Stomach smooth muscle (tissue), 2 donors: Measurements from ENCODE around the gene AMDHD2.
"Not testable (repeated sequence)": the region's sequence is repeated elsewhere in the genome, so short reads cannot be mapped to it uniquely, and the experiment has no call there.

Experiments used
- H3K27ac ChIP-seq: one replicate; pipeline ENCODE4 v1.7.0; 2013; ENCODE audit warnings: mild to moderate bottlenecking, low read length, inconsistent platforms
- H3K27me3 ChIP-seq, 2 donors: one replicate each; pipeline ENCODE4 v1.7.0; 2013; ENCODE audit warnings: low read length in 2 of 2; ENCODE audit not compliant: insufficient read depth in 2 of 2, control insufficient read depth in 1 of 2
- H3K36me3 ChIP-seq, 2 donors: one replicate each; pipeline ENCODE4 v1.7.0; 2013; ENCODE audit warnings: low read length in 2 of 2; ENCODE audit not compliant: control insufficient read depth in 2 of 2, insufficient read depth in 2 of 2
- H3K4me1 ChIP-seq: one replicate; pipeline ENCODE4 v1.7.0; 2013; ENCODE audit warnings: low read length; ENCODE audit not compliant: control insufficient read depth, insufficient read depth
- H3K4me3 ChIP-seq, 2 donors: one replicate each; pipeline ENCODE4 v1.7.0; 2013; ENCODE audit warnings: low read length in 2 of 2
- H3K9ac ChIP-seq, 2 donors: one replicate each; pipeline ENCODE4 v1.7.0; 2013; ENCODE audit warnings: low read length in 2 of 2, mild to moderate bottlenecking in 1 of 2
- H3K9me3 ChIP-seq, 2 donors: one replicate each; pipeline ENCODE4 v1.7.0; 2013; ENCODE audit warnings: low read length in 2 of 2; ENCODE audit not compliant: control insufficient read depth in 2 of 2
- donor health status: healthy.
- donor health status: Pancreatic carcinoma.

AMDHD2 gene

DNA sequence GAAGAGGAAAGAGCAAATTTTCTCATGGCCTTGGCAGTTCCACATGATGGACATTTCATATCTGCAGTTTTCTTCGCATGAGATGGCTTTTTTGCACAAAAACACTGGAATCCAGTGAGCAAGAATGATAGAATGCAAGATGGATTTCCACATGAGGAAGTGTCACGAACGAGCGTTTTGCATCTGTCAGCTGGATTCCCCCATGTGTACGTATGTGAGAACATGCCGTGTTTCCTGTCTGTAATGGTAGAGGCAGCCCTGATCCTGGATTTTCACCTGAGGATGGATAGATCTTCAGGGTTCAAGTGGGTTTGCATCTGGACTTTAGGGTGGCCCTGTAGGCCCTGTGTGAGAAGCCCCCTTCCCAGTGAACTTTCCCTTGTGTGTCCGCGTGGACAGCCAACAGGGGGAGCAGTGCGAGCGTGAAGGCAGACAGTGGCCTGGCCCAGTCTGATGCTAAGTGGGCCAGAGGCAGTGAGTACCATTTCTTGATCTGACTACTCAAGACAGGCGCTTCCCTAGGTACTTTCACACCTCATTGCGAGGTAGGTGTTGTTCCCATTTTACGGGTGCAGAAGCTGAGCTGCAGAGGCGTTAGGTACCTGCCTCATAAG, 19.8 kb downstream of the AMDHD2 start:
- peaks cover 29% of the 10 kb centered on the region for H3K4me1 ChIP-seq
- not testable (repeated sequence) for H3K36me3 ChIP-seq, H3K9me3 ChIP-seq, H3K9ac ChIP-seq, H3K4me3 ChIP-seq, H3K27ac ChIP-seq, H3K27me3 ChIP-seq

DNA sequence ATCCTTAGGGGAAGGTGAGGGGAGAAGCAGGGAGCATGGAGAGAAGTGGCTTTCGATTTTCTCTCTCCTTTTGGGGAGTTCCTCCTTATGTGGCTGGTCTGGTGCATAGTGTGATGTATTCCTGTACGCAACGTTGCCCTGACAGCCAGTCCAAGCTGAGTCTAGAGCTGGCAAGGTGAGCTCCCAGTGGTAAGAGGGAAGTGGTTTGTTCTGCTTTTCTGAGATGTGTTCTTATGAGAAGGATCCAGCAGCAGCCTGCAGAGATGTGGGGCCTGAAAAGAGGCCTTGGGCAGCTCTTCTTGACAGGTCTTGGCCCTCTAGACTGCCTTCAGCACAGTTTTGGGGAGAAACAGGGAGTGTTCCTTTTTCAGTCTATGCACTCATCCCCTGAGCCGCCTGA, 20.7 kb downstream of the AMDHD2 start:
- not testable (repeated sequence) for H3K36me3 ChIP-seq, H3K27ac ChIP-seq, H3K9ac ChIP-seq, H3K4me3 ChIP-seq, H3K27me3 ChIP-seq, H3K9me3 ChIP-seq
- peaks cover 25% of the 10 kb centered on the region for H3K4me1 ChIP-seq

DNA sequence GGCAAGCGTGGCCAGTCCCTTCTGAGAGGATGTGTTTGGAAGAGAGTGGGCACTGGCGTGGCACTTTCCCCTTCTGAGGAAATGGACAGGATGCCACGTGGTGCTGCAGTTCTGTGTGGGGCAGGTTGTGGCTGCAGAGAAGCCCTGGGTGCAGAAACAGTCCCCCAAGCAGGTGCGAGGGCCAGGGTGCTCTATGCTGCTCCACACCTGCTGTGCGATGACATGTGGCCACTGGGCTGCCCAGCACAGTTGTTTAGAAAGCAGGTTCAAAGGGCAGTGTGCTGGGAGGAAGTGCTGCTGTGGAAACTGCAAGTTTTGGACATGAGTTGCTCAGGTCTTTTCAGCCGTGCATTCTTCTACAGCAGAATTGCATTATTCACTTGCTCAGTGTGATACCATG, 21.2 kb downstream of the AMDHD2 start:
- H3K4me1 ChIP-seq: peaks cover 22% of the 10 kb centered on the region
- H3K9ac ChIP-seq, H3K36me3 ChIP-seq, H3K27ac ChIP-seq, H3K9me3 ChIP-seq, H3K27me3 ChIP-seq, H3K4me3 ChIP-seq: not testable (repeated sequence)

DNA sequence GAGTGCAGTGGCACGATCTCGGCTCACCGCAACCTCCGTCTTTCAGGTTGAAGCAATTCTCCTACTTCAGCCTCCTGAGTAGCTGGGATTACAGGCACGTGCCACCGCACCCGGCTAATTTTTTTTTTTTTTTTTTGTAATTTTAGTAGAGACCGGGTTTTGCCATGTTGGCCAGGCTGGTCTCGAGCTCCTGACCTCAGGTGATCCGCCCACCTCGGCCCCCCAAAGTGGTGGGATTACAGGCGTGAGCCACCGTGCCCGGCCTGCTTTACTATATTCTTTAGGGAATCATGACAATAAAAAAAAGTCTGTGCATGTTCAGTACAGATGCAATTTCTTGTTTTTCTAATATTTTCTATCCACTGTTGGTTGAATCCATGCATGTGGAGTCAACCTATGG, 23.6 kb downstream of the AMDHD2 start:
- not testable (repeated sequence) for H3K27me3 ChIP-seq, H3K9ac ChIP-seq, H3K9me3 ChIP-seq, H3K4me3 ChIP-seq, H3K27ac ChIP-seq, H3K36me3 ChIP-seq
- peaks cover 18% of the 10 kb centered on the region for H3K4me1 ChIP-seq

DNA sequence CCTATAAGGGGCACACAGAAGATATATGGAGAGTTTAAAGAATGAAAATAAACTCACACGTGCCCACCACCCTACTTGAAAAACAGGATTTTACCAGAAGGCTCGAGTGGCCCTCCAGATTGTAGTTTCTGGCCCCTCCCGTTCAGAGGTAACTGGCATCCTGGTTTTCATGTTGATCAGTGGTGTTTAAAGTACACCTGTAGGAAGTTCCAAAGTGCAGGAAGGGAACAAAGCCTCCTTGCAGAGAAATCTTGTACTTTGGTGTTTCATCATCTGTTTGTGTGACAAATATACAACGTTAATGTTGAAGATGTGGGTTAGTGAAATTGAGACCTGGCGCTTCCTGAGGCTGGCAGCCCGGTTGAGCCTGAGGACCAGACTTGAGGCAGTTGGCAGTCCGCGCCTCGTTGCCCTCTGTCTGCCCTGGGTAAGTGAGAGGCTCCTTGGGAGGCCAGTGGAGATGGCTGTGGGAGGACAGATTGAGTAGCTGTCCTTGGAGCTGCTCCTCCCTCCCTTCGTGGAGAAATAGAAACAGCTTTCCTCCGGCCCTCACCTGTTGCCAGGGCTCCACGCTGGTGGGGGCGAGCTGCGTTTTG, 30.2 kb downstream of the AMDHD2 start:
- H3K9me3 ChIP-seq, H3K4me1 ChIP-seq, H3K27me3 ChIP-seq, H3K9ac ChIP-seq, H3K36me3 ChIP-seq, H3K4me3 ChIP-seq, H3K27ac ChIP-seq: not testable (repeated sequence)

DNA sequence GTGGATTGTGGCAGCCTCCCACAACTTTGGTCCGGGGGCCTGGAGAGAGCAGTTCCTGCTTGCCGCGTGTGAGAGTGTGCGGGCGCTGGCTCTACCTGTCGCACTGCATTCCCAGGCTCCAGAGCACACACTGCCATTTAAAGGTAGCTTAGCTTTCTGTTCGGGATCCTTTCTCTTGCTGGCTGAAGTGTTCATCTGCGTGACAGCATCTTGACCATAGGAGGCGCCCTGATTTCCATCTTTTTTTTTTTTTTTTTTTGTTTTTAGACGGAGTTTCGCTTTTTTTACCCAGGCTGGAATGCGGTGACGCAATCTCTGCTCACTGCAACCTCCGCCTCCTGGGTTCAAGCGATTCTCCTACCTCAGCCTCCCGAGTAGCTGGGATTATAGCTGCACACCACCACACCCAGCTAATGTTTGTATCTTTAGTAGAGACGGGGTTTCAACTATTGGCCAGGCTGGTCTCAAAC, 31.3 kb downstream of the AMDHD2 start:
- not testable (repeated sequence) for H3K4me3 ChIP-seq, H3K9me3 ChIP-seq, H3K27me3 ChIP-seq, H3K36me3 ChIP-seq, H3K27ac ChIP-seq, H3K4me1 ChIP-seq, H3K9ac ChIP-seq

DNA sequence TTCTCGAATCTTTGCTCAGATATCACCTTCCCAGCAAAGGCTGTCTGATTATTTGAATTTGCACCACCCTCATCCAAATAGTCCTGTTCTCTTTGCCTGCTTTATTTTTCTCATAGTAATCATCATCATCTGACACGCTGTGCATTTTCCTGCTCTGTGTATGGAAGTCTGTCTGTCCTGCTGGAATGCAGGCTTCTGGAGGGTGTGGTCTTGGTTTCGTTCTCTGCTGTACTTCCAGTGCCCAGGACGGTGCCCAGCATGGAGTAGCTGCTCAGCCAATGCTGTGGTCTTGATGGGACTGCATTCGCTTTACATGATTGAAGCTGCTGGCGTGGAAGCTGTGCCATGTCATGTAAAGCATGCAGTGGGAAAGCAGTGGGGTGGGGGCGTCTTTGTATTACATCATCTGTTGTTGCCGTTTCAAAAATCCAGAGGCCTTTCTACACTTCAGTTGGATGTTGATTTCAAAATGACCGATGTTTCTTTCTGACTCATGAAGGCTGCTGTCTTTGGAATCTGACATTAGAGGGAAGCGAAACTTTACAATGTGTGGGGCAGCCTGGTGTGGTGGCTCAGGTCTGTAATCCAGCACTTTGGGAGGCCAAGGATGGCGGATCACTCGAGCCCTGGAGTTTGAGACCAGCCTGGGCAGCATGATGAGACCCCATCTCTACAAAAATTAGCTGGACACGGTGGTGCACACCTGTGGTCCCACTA, 34.7 kb downstream of the AMDHD2 start:
- H3K27me3 ChIP-seq, H3K9me3 ChIP-seq, H3K9ac ChIP-seq, H3K4me3 ChIP-seq, H3K4me1 ChIP-seq, H3K27ac ChIP-seq, H3K36me3 ChIP-seq: not testable (repeated sequence)

DNA sequence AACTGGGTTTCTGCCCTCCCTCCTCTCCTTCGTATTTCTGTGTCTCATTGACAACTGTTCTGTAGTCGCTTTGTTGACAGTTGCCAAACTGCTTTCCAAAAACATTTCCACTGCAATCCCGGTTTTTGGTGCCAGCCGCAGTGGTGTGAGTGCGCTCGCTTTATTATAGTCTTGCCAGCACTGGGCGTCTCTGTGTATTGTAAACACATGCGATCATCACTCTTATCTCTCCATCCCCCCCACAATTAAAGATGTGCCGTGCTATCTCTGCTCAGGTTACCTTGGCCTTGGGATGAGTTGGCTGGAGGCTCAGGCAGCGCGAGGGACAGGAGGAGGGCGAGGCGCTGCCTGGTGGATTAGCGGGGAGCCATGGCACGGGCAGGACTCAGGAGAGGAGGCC, 37.0 kb downstream of the AMDHD2 start:
- not testable (repeated sequence) for H3K9ac ChIP-seq, H3K36me3 ChIP-seq, H3K27me3 ChIP-seq, H3K4me3 ChIP-seq, H3K9me3 ChIP-seq, H3K4me1 ChIP-seq, H3K27ac ChIP-seq

DNA sequence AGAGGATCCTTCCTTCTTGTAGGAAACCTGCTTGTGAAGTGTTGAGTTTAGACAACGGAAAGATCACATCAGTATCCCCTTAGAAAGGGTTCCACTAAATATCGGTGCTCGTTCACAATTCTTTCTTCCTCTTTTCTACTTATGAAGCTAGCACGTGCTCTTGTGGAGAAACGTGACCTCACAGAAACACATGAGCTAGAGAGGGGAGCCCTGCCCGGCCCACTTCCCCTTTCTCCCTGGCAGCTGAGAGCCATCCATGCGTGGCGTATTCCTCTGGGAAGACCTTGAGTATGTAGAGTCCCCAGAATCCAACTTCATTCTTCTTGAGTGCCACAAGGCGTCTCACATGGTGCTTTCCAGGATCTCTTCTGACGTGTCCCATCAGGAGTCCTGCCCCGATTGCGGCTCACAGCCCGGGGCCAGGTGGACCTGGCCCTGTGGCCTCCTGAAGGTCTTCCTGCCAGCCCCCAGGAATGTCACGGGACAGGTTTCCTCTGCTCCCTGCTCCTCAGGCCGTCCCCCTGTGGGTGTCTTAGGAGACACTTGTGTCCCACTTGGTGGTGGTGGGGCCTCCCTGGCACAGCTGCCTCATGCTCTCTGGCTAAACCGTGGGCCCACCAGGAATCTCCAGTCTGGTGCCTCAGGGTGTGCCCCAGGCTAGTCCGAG, 40.1 kb downstream of the AMDHD2 start:
- not testable (repeated sequence) for H3K9me3 ChIP-seq, H3K4me1 ChIP-seq, H3K9ac ChIP-seq, H3K36me3 ChIP-seq, H3K4me3 ChIP-seq, H3K27me3 ChIP-seq, H3K27ac ChIP-seq

DNA sequence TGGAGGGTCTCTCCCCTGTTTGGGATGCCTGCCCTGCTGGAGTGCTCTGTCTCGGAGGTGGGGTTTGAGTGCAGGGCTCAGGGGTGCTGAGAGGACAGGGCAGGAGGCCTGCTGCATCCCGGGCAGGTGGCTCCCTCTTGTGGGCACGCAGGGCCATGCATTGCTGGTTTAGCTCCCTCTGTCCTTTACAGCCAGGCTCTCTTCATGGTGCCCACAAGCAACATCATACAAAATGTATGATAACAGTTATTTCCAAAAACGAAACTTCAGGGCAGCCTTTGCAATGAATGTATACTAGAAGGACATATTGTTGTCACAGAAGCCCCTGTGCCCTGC, 40.6 kb downstream of the AMDHD2 start:
- H3K9ac ChIP-seq, H3K4me3 ChIP-seq, H3K36me3 ChIP-seq, H3K27ac ChIP-seq, H3K4me1 ChIP-seq, H3K27me3 ChIP-seq, H3K9me3 ChIP-seq: not testable (repeated sequence)

DNA sequence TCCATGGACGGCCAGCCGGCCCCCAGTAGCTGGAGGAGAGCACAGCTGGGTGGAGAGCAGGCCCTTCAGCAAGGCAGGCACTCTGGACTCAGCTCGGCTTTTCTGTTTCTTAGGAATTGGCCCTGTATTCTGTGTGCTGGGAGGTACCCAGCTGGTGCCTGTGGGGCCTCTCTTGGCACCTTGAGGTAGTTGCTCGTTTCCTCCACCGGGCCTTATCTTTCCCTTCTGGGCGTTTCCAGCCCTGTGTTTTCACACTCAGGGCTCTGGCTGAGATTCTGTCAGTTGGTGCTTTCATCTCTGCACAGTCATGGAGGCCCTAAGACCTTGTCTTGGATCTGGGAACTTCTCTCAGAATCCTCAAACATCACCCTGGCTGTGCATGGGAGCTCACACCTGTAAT, 47.3 kb downstream of the AMDHD2 start:
- H3K36me3 ChIP-seq, H3K4me3 ChIP-seq, H3K9me3 ChIP-seq, H3K9ac ChIP-seq, H3K4me1 ChIP-seq, H3K27me3 ChIP-seq, H3K27ac ChIP-seq: not testable (repeated sequence)
